ENCODE results near the gene CACNA2D1. TPM values are rescaled to one million over a fixed set of nuclear protein-coding genes. Genes with fewer than 3 reads are reported as not detected.

Gene CACNA2D1
- total RNA-seq, 1 donor from 2014 or later, result 46.1 TPM

DNA sequence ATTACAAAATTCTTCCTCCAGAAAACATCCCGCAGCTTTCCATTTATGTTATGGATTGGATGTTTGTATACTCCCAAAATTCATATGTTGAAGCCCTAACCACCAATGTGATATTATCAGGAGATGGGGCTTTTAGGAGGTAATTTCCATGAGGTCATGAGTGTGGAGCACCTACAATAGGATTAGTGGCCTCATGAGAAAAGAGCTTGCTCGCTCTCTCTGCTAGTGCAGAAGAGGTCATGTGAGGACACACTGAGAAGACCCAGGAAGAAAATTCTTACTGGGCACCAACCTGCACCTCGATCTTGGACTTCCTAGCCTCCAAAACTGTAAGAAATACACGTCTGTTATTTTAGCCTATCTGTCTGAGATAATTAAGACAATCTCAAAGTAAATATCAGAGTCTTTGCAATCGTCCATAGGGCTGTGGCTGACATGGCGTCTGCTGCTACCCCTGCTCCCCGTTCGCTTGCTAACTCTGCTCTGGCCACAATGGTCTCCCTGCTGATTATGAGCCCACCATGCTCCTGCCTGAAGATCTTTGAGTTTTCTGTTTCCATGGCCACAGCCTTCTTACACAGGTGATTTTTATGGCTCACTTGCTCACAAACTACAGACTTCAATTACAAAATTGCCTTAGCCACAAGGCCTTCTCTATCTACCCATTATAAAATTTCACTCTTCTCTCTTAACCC lies 333.3 kb downstream of the CACNA2D1 start:
- DNase-seq (ENCODE audit: missing footprints), result no peak
- intact Hi-C loops (cut with DNase I), result no loop called here
- ATAC-seq, result no peak

DNA sequence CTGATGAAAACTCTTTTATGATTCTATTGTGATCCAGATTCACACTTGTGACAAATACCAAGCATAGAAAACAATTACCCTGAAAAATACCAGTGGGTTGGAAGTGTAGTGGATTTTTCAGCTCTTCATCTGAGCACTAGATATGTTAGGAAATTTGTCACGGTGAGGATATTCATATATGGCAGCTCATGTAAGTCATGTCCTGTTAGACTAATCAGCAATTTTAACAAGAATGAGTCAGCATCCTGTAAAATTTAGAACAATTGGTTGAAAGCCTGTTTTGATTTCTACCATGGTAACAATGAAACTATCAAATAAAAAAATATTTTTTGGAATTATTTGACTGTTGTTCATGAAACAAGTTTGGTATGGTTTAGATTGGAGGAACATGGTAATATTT lies 334.3 kb downstream of the CACNA2D1 start:
- DNase-seq (ENCODE audit: missing footprints) (no peak), ATAC-seq (no peak)
- intact Hi-C loops (cut with DNase I), result no loop called here

DNA sequence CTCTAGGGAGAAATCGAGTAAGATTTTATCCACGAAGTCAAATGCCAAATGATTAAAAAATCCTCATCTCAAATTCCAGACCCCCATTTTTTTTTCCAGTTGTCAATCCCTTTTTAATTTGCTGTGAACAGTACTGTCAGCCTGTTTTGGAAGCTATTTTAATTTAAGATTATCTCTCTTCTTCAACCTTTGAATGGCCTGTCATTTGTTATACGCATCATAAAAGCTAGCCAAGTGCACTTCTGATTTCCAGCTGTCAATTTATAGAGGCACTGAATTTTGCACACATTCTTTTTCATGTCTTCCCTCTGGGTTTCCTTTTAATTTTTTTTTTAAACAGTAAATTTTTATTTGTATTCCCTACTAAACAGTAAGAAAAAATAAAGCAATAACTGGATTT lies 337.4 kb downstream of the CACNA2D1 start:
- ATAC-seq (no peak), DNase-seq (ENCODE audit: missing footprints) (no peak)
- intact Hi-C loops (cut with DNase I), result no loop called here

DNA sequence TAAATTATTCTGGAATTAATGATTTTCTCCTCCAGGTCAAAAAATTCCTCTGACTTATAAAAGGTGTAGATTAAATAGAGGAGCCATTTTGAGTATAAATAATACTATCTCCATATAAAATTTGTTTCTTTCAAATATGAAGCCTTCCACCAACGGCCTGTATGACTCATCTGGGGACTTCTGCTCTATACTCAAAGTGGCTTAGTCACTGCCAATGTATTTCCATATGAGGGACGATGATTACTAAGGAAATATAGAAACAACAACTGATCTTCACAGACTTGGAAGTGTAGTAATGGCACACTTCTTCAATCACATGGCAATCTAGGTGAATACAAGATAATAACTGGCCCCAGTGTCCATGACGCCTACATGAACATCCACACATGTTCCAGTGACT lies 338.1 kb downstream of the CACNA2D1 start:
- DNase-seq (ENCODE audit: missing footprints) (no peak), ATAC-seq (no peak)
- intact Hi-C loops (cut with DNase I), result no loop called here

- ATAC-seq, result no peak
- no peak for DNase-seq (ENCODE audit: missing footprints)
- intact Hi-C loops (cut with DNase I), result no loop called here
These were observed 345.2 kb downstream of the CACNA2D1 start for GRCh38 chr7:82098414-82098813.

- no peak for ATAC-seq
- intact Hi-C loops (cut with DNase I), result no loop called here
These were observed 352.4 kb downstream of the CACNA2D1 start for GRCh38 chr7:82091126-82091684.

DNA sequence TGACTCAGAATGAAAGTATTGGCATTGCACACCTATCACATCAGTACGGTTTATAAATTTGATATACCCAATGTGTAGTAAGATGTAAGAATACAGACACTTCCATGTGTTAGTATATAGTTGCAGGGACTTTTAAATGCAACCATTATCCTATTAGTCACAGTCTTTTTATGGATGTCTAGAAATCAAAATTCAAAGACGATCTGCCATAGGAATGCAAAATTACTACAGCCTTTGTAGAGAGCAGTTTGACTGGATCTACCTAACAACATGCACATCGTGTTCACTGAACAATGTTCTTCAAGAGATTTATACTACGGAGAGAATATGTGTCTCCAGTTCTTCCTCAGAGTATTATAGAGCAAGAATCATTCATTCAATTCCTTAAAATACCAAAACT lies 356.5 kb downstream of the CACNA2D1 start:
- intact Hi-C loops (cut with DNase I), result no loop called here
- ATAC-seq, result no peak
- DNase-seq (ENCODE audit: missing footprints), result no peak

More at GRCh38 chr7:82091126-82091684, 352.4 kb downstream of the CACNA2D1 start:
- no peak for DNase-seq (ENCODE audit: missing footprints)

DNA sequence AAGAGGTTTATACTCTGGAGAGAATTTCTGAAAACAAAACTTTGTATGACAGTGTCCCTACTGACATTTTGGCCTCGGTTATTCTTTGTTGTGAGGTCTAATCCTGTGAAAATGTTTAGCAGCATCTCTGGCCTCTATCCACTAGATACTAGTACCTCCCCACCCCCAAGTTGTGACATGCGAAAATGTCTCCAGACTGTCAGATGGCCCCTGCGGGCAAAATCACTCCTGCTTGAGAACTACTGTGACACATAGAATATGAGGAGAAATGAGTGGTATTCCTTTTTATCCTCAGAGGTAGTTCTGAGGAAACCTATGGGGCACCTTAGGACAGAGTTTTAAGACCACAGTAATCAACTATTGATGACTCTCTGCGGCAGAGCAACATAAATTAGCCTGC lies 358.5 kb downstream of the CACNA2D1 start:
- intact Hi-C loops (cut with DNase I), result no loop called here
- no peak for ATAC-seq
- no peak for DNase-seq (ENCODE audit: missing footprints)

DNA sequence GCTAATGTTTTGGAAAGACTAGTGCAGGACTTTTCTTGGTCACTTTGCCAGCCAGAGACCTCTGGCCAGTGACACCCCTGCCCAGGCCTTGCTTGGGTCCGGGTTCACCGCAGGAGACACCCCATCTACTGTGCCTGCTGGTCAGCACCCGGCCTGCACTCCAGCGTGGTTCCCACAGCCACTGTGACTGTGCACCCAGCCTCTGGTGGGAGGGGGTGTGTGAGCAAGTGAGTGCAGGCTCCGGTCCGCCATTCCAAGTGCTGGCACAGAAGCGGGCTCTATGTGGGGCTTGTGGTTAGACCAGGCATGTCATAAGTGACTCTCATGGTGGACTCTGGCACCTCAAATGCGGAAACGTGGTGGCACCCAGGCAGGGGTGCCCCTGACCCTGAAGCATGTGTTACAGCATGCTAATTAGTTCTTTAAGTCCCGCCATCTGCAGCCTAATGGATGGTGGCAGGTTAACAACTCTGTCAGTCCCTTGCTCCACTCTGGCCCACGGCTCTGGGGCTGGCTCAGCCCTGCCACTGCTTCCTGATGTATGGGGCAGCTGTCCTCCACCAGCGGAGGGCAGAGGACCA lies 361.8 kb downstream of the CACNA2D1 start:
- ATAC-seq (no peak), DNase-seq (ENCODE audit: missing footprints) (no peak)
- intact Hi-C loops (cut with DNase I), result no loop called here

- intact Hi-C loops (cut with DNase I), result no loop called here
- DNase-seq (ENCODE audit: missing footprints) (no peak), ATAC-seq (no peak)
These were observed 363.2 kb downstream of the CACNA2D1 start for GRCh38 chr7:82080254-82080927.

GRCh38 chr7:82079527-82079926 lies 364.1 kb downstream of the CACNA2D1 start:
- DNase-seq (ENCODE audit: missing footprints) (no peak), ATAC-seq (no peak)
- intact Hi-C loops (cut with DNase I), result no loop called here

DNA sequence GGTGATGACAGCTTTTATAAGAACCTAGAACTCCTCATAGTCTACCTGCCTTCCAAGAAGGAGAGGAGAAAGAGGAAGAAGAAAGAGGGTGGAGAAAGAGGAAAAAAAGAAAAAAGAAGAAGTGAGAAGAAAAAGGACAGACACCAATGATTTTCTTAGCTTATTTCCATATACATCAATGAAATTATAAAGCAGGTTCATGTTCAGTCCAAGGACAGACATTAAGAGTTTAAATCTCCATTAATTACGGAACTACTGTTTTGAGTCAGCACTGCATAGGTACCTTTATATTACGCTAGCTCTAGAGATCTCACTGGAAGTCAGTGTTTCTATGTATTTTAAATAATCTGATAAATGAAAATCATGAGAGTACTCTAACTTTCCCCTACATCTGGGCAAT lies 364.8 kb downstream of the CACNA2D1 start:
- intact Hi-C loops (cut with DNase I), result no loop called here
- DNase-seq (ENCODE audit: missing footprints) (no peak), ATAC-seq (no peak)

- DNase-seq (ENCODE audit: missing footprints), result no peak
- no peak for ATAC-seq
- intact Hi-C loops (cut with DNase I), result no loop called here
These were observed 372.1 kb downstream of the CACNA2D1 start for GRCh38 chr7:82071468-82071867.

GRCh38 chr7:82067628-82068264 lies 375.8 kb downstream of the CACNA2D1 start:
- DNase-seq (ENCODE audit: missing footprints) (no peak), ATAC-seq (no peak)
- intact Hi-C loops (cut with DNase I), result no loop called here

GRCh38 chr7:82057476-82057875 lies 386.1 kb downstream of the CACNA2D1 start:
- DNase-seq (ENCODE audit: missing footprints), result no peak
- no peak for ATAC-seq
- intact Hi-C loops (cut with DNase I), result loop anchor here (10.0 kb wide), 1 partner anchor 387 kb away; the partner anchor contains the start of gene CACNA2D1

DNA sequence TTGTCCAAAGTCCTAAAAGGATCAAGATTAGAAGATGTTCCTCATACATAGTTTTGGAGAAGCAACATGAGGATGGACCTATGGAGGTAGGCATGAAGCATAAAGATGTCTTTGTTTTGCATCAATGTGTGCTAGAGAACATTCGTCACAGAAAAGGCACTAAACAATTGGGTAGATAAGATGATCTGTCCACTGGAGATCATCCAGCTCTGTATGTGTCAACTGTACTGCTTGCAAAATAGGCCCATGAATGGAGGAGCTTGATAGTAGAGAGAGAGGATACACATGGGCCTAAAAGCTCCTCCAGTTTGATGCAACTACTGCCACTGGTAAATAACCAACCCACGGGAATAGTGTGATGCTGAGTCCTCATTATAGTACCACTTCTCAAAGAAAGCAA lies 387.3 kb downstream of the CACNA2D1 start:
- intact Hi-C loops (cut with DNase I), result loop anchor here (10.0 kb wide), 1 partner anchor 389 kb away; the partner anchor contains the start of gene CACNA2D1
- ATAC-seq (no peak), DNase-seq (ENCODE audit: missing footprints) (no peak)

DNA sequence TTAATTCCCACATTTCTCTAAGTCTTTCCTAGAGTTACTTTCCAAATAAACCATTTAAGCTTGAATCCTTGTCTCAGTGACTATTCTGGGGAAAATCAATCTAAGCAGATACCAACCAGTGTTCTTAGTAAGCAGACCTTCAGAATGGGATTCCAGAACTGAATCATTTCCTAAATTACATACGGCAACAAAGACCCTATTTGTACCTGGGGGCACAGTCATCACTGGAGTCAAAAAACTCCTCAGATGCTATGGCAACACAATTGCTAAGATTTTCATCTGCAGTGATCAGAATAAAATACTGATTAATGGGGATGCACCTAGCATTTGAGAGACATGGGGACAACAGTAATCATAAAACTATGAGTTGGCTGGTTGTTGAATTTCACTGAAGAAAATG lies 389.0 kb downstream of the CACNA2D1 start:
- no peak for DNase-seq (ENCODE audit: missing footprints)
- ATAC-seq, result no peak
- intact Hi-C loops (cut with DNase I), result loop anchor here (10.0 kb wide), 1 partner anchor 390 kb away; the partner anchor contains the start of gene CACNA2D1

GRCh38 chr7:82053453-82054032 lies 390.0 kb downstream of the CACNA2D1 start:
- no peak for DNase-seq (ENCODE audit: missing footprints)
- intact Hi-C loops (cut with DNase I), result loop anchor here (10.0 kb wide), 1 partner anchor 391 kb away; the partner anchor contains the start of gene CACNA2D1
- ATAC-seq, result no peak

DNA sequence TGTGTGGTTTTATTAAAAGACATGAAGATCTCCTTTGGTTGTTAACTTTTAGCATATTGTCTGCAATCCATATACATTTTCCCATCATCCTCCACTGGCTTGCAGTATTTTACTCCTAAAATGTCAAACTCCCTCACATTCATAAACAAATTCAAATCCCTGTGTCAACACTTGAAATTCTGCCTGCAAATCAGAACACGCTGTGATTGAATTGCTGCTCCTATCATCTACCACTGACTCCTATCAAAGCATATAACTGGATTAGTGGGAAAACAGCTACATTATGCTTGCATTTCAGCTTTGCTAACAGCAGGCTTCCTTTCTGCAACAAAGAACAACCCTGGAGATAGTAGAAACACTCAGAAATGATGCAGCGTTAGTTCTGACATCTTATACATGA lies 392.0 kb downstream of the CACNA2D1 start:
- ATAC-seq (no peak), DNase-seq (ENCODE audit: missing footprints) (no peak)
- intact Hi-C loops (cut with DNase I), result loop anchor here (10.0 kb wide), 1 partner anchor 393 kb away; the partner anchor contains the start of gene CACNA2D1

Measured in Right ventricle myocardium inferior (tissue), 1 donor.